Neural cell (in vitro differentiated cells): ENCODE measurements around the gene DDX51.

Experiments
- CTCF ChIP-seq: fragments of 450-650 bp; IDR thresholded peaks from 2 replicates; pipeline ENCODE4 v1.5.1; 2014; ENCODE audit warnings: antibody characterized with exemption, mild to moderate bottlenecking, moderate library complexity; ENCODE audit not compliant: poor library complexity, severe bottlenecking
- EP300 ChIP-seq: fragments of 450-650 bp; conservative IDR thresholded peaks from 2 replicates; pipeline ENCODE4 v1.6.1; 2014; ENCODE audit warnings: antibody characterized with exemption, mild to moderate bottlenecking, moderate library complexity; ENCODE audit not compliant: poor library complexity, severe bottlenecking
- EZH2 ChIP-seq: fragments of 200-600, 300-800 bp; shearing (Covaris generic), sonication (generic); IDR thresholded peaks from 2 replicates; pipeline ENCODE4 v1.6.1; 2014; ENCODE audit warnings: antibody characterized with exemption, low read length, borderline replicate concordance, mild to moderate bottlenecking; ENCODE audit not compliant: insufficient read depth, poor library complexity, severe bottlenecking
- MXI1 ChIP-seq: fragments of 450-650 bp; conservative IDR thresholded peaks from 2 replicates; pipeline ENCODE4 v1.6.1; 2014; ENCODE audit warnings: antibody characterized with exemption, mild to moderate bottlenecking; ENCODE audit not compliant: poor library complexity, severe bottlenecking
- POLR2AphosphoS5 ChIP-seq: IDR thresholded peaks from 2 replicates; pipeline ENCODE4 v1.6.1; 2012
- RAD21 ChIP-seq: fragments of 450-650 bp; conservative IDR thresholded peaks from 2 replicates; pipeline ENCODE4 v1.6.1; 2014; ENCODE audit warnings: antibody characterized with exemption, mild to moderate bottlenecking, moderate library complexity
- REST ChIP-seq: IDR thresholded peaks from 2 replicates; pipeline ENCODE4 v1.6.1; 2012; ENCODE audit warnings: borderline replicate concordance
- SMC3 ChIP-seq: fragments of 450-650 bp; conservative IDR thresholded peaks from 2 replicates; pipeline ENCODE4 v1.6.1; 2014; ENCODE audit warnings: antibody characterized with exemption, mild to moderate bottlenecking, moderate library complexity; ENCODE audit not compliant: poor library complexity
- TAF1 ChIP-seq: IDR thresholded peaks from 2 replicates; pipeline ENCODE4 v1.6.1; 2012; ENCODE audit warnings: low read depth

- TF ChIP-seq RAD21 (no peak), CTCF (no peak), REST (no peak), POLR2AphosphoS5 (no peak), SMC3 (no peak), EP300 (no peak), TAF1 (no peak), EZH2 (no peak), MXI1 (no peak)
Observed at GRCh38 chr12:132095520-132096409, 48.4 kb downstream of the DDX51 start.
